ENCODE data around the gene ZBTB24. TPM values are rescaled to one million over a fixed set of nuclear protein-coding genes. Genes with fewer than 3 reads are reported as not detected.

Gene ZBTB24
- total RNA-seq, 1 experiment from 2014 or later: 10.4 TPM

- Mint-ChIP-seq H3K27me3 (ENCODE audit: insufficient read depth, unreplicated experiment) (no peaks in the 10 kb centered on the region), H3K4me3 (ENCODE audit: unreplicated experiment) (no peak overlapping the region), H3K4me1 (ENCODE audit: insufficient read depth, unreplicated experiment) (peaks cover 31% of the 10 kb centered on the region), H3K27ac (ENCODE audit: low read depth, unreplicated experiment) (no peak overlapping the region), H3K9me3 (ENCODE audit: unreplicated experiment) (no peaks in the 10 kb centered on the region), H3K36me3 (ENCODE audit: insufficient read depth, unreplicated experiment) (peaks cover 77% of the 10 kb centered on the region)
- BruUV-seq (replicated peaks): no TSS peak
- CTCF ChIA-PET: no interaction called here
- POLR2A ChIA-PET: no interaction called here
- intact Hi-C loops (cut with micrococcal nuclease): no loop called here
- DNase-seq (ENCODE audit: unreplicated experiment): no peak
- no peak for TF ChIP-seq CTCF (IDR thresholded peaks at IDR 0.05; ENCODE audit: unreplicated experiment)
Observed at GRCh38 chr6:109477184-109477583, 5.8 kb downstream of the ZBTB24 start.

GRCh38 chr6:109475625-109476024 is 7.4 kb downstream of the ZBTB24 start:
- DNase-seq (ENCODE audit: unreplicated experiment): no peak
- ChIA-PET CTCF (interaction anchor here (0.6 to 1.3 kb wide), 2 partner anchors 10 to 406 kb away, joined by 3 to 4 read pairs; no protein-coding TSS in a partner anchor), POLR2A (no interaction called here)
- BruUV-seq (replicated peaks): no TSS peak
- no peaks in the 10 kb centered on the region for H3K9me3 Mint-ChIP-seq (ENCODE audit: unreplicated experiment)
- H3K36me3 Mint-ChIP-seq (ENCODE audit: insufficient read depth, unreplicated experiment): peaks cover 61% of the 10 kb centered on the region
- H3K27ac Mint-ChIP-seq (ENCODE audit: low read depth, unreplicated experiment): no peak overlapping the region
- H3K4me3 Mint-ChIP-seq (ENCODE audit: unreplicated experiment): no peak overlapping the region
- no peak for TF ChIP-seq CTCF (IDR thresholded peaks at IDR 0.05; ENCODE audit: unreplicated experiment)
- H3K4me1 Mint-ChIP-seq (ENCODE audit: insufficient read depth, unreplicated experiment): peaks cover 21% of the 10 kb centered on the region
- no peaks in the 10 kb centered on the region for H3K27me3 Mint-ChIP-seq (ENCODE audit: insufficient read depth, unreplicated experiment)
- intact Hi-C loops (cut with micrococcal nuclease): no loop called here

GRCh38 chr6:109474995-109475394 is 8.0 kb downstream of the ZBTB24 start:
- BruUV-seq (replicated peaks): no TSS peak
- no peak for TF ChIP-seq CTCF (IDR thresholded peaks at IDR 0.05; ENCODE audit: unreplicated experiment)
- DNase-seq (ENCODE audit: unreplicated experiment): no peak
- H3K36me3 Mint-ChIP-seq (ENCODE audit: insufficient read depth, unreplicated experiment): peaks cover 61% of the 10 kb centered on the region
- ChIA-PET CTCF (interaction anchor here (0.6 kb wide), 1 partner anchor 581 kb away, joined by 4 read pairs; no protein-coding TSS in a partner anchor), POLR2A (interaction anchor here (0.6 kb wide), 1 partner anchor 92 kb away, joined by 3 read pairs; no protein-coding TSS in a partner anchor)
- H3K27ac Mint-ChIP-seq (ENCODE audit: low read depth, unreplicated experiment): no peak overlapping the region
- no peak overlapping the region for H3K4me3 Mint-ChIP-seq (ENCODE audit: unreplicated experiment)
- H3K27me3 Mint-ChIP-seq (ENCODE audit: insufficient read depth, unreplicated experiment): no peaks in the 10 kb centered on the region
- peaks cover 18% of the 10 kb centered on the region for H3K4me1 Mint-ChIP-seq (ENCODE audit: insufficient read depth, unreplicated experiment)
- intact Hi-C loops (cut with micrococcal nuclease): no loop called here
- H3K9me3 Mint-ChIP-seq (ENCODE audit: unreplicated experiment): no peaks in the 10 kb centered on the region

GRCh38 chr6:109473120-109473519 is 9.9 kb downstream of the ZBTB24 start:
- intact Hi-C loops (cut with micrococcal nuclease): no loop called here
- TF ChIP-seq CTCF (IDR thresholded peaks at IDR 0.05; ENCODE audit: unreplicated experiment): no peak
- Mint-ChIP-seq H3K27ac (ENCODE audit: low read depth, unreplicated experiment) (peak overlapping the region; percentile 43), H3K9me3 (ENCODE audit: unreplicated experiment) (no peaks in the 10 kb centered on the region), H3K4me3 (ENCODE audit: unreplicated experiment) (no peak overlapping the region), H3K27me3 (ENCODE audit: insufficient read depth, unreplicated experiment) (no peaks in the 10 kb centered on the region), H3K4me1 (ENCODE audit: insufficient read depth, unreplicated experiment) (peaks cover 6% of the 10 kb centered on the region), H3K36me3 (ENCODE audit: insufficient read depth, unreplicated experiment) (peaks cover 61% of the 10 kb centered on the region)
- CTCF ChIA-PET: interaction anchor here (0.5 to 1.7 kb wide), 2 partner anchors 285 to 640 kb away, joined by 3 to 4 read pairs; no protein-coding TSS in a partner anchor
- DNase-seq (ENCODE audit: unreplicated experiment): no peak
- POLR2A ChIA-PET: interaction anchor here (0.9 kb wide), 1 partner anchor 67 kb away, joined by 4 read pairs; no protein-coding TSS in a partner anchor
- BruUV-seq (replicated peaks): no TSS peak

All from MCF 10A (cell line).